GM20431 (cell line): Measurements from ENCODE around the gene FRMD1.

ENCODE experiments used
- in situ Hi-C: fragments of 300-500 bp; cut with MseI, MboI; formaldehyde crosslinking; loops from one replicate; pipeline ENCODE4 v1.15.0; 2020; ENCODE audit warnings: low sequenced_read_pairs; ENCODE audit not compliant: unreplicated experiment

FRMD1 gene

DNA sequence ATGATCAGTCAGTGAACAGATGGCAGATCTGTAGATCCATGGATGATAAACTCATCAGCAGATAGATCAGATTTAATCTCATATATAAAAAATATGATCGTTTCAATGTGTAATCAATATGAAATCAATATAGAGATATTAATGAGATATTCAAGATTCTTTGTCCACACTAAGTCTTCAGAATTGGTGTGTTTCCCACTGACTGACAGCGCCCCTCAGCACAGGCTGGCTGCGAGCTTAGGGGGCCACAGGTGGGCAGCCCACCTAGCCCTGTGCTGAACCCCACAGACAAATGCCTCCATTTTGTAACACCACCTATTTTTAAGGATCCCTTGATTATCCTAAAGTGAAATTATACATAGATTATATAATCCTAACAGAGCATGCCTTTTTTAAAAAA is 32.3 kb downstream of the FRMD1 start:
- in situ Hi-C loops: no loop called here

DNA sequence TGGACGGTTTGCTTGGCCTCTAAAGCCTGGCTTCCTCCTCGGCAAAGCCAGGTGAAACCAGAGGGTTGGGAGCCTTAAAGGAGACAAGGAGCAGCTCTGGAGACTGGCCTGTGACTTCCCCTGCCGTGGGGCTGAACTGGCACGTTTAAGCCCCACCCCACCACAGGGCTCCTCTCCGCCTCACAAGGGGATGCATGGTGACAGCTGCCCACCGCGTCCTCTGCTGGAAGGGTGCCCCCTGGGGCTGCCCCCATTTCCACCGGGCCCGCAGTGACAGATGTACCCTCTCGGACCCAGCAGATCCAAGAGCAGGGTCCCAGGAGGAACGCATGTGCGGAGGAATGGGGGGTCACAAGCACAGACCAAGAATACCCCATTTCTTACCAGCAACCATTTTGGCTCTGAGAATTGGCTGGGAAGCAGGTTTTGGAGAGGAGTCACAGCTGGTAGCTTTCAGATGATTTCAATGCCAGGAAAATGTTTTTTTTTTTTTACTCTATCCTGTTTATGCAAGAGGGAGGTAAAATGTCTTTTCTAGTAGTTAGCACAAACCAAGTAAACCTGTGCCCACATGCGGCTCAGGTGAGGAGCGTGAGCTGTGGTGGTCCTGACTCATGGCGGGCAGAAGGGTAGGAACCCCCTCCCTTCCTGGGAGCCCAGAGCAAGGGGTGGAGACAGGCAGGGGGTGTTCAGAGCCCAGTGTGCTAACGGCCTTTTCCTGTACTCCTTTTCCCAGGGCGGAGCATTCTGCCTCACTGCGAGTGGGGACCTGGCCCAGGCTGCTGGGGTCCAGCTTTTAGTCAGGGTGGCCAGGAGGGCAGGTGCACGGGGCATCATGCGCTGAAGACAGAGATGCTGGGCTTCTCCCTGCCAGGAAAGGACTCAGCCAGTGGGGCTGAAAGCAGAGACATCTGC is 33.0 kb downstream of the FRMD1 start:
- in situ Hi-C loops: no loop called here

- in situ Hi-C loops: no loop called here
Measured at GRCh38 chr6:168045141-168045691, 33.8 kb downstream of the FRMD1 start.

GRCh38 chr6:168044521-168045130 is 34.4 kb downstream of the FRMD1 start:
- in situ Hi-C loops: no loop called here

DNA sequence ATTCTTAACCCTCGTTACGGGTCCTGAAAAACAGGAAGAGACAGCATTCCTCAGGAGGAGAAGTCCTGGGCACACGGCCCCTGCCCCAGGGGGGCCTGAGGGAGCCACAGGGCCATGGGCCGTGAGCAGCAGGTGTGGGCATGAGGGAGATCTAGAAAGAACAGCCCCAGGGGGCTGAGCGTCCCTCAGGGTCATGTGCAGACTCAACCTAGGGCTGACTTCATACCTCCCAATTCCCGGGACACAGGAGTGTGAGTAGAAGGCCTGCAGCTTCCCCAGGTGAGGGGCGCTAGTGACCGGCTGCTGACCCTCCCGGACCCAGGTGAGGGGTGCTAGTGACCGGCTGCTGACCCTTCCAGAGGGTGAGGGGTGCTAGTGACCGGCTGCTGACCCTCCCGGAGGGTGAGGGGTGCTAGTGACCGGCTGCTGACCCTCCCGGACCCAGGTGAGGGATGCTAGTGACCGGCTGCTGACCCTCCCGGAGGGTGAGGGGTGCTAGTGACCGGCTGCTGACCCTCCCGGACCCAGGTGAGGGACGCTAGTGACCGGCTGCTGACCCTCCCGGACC is 35.1 kb downstream of the FRMD1 start:
- in situ Hi-C loops: no loop called here

DNA sequence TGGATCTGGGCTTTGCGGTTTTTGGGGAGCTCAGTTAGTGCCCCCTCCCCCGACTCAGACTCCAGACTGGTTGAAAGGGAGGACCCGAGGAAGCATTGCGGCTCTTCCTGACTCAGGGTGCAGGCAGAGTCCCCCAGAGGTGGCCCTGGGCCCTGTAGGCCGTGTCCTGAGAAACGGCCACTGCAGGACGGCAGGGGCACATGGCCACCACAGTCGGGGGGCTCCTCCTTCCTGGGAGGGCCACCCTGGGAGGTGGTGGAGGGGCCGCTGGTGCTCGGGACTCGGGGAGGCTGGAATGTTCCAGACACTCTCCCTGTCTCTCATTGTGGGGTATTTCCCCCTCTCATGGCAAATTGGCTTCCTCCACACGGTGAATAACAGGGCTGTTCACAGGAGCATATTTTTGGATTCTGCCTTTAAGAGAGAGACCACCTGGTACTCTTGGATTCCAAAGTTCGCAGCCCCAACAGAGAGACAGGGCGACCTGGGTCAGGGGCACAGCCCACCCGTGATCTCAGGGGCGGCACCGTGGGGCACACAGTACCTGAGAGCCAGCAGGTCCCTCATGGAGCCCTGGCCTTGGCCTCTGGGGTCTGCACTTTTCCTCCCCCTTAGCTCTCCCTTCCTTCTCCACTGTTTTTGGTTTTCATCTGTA is 35.7 kb downstream of the FRMD1 start:
- in situ Hi-C loops: no loop called here

- in situ Hi-C loops: no loop called here
Measured at GRCh38 chr6:168042426-168043192, 36.4 kb downstream of the FRMD1 start.

DNA sequence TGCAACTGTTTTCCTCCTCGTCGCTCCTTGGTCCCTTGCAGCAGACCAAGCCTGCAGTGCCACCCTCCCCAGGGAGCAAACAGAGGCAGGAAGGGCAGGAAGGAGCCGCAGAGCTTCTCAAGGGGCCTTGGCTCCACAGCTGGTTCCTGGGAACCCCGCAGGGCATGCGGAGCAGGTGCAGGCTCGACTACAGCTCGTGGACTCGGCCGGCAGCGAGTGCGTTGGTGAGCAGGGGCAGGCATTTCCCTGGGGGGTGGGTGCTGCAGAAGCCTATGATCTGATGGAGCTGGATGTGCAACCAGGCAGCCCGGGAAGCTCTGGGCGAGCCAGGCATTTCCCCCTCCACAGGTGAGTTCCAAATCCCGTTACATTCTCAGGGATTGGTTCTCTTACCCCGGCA is 37.1 kb downstream of the FRMD1 start:
- in situ Hi-C loops: no loop called here

DNA sequence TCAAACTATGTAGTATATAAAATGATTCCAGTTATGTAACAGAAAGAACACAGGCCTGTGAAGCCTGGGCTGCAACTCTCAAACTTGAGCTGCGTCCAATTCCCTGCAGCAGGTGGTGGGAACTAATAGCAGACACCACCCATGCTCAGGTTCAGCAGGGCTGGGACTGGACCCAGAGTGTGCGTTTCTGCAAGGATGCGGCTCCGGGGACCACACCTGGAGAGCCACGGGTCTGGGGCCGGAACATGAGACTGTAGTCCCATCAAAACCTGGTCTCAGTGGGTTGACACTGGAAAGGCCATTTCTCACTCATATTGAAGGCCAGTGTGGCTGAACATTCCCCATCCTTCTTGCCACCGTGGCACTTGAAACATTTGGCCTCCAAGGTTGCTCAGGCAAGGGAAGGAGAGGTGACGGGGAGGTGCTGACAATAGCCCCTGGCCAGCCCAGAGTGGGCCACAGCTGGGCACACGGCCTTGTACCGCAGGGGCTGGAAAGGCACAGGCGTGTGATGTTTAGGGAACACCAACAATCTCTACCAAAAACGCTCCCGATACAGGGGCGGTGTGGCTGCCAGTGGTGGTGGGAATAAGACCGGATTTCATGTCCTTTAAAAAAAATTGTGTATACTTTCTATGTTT is 38.0 kb downstream of the FRMD1 start:
- in situ Hi-C loops: no loop called here

DNA sequence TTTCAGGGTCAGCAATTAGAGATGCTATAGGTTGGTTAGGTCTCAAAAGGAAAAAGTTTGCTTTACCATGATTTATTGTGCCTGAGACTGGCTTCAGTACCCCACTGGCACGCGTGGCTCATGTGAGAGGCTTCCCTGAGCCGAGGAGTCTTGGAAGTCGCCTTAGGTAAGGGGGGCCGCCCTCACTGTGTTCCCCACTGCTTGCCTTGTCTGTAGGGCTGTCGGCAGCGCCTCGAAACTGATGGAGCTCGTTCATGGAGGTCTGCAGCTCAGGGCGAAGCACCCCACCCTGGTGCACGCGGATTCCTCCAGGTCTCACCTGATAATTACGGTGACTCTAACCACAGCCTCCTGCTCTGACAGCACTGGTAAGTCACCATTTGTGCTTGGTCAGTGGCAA is 39.2 kb downstream of the FRMD1 start:
- in situ Hi-C loops: no loop called here

DNA sequence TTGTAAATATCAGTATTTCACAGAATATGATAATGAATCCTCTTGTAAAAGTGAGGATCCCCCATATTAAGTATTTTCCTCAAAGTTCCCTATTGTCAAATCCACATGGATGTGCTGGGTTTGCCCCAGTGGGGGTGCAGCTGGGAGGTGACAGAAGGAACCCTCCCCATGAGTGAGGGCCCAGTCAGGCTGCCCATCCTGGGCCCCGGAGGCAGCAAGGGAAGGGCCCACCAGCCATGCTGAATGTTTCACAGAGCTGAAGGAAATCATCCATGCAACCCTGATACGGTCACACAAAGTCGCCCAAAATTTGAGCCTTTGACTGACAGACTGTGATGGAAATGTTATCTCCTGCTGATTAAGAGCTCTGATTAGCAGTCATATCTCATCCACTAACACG is 39.7 kb downstream of the FRMD1 start:
- in situ Hi-C loops: no loop called here

DNA sequence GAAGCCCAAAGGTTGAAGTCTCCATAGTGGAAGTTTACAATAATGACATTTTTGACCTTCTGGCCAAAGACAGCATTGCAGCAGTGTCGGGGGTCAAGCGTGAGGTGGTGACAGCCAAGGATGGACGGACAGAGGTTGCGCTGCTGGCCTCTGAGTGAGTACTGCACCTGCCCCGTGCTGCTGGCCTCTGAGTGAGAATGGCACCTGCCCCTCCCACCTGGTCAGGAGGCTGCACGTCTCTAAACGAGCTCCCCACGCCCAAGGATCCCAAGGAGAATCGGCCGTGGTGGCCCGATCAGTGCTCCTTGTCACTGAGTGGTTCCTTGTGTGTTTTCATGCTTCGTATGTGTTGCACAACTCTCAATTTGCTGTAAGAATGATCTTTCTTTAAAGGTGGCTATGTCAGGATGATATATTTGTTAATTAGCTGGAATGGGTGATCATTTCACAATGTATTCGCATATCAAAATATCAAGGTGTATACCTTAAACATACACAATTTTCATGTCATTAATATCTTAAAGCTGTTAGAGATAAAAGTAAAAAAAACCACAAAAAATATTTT is 40.4 kb downstream of the FRMD1 start:
- in situ Hi-C loops: no loop called here

DNA sequence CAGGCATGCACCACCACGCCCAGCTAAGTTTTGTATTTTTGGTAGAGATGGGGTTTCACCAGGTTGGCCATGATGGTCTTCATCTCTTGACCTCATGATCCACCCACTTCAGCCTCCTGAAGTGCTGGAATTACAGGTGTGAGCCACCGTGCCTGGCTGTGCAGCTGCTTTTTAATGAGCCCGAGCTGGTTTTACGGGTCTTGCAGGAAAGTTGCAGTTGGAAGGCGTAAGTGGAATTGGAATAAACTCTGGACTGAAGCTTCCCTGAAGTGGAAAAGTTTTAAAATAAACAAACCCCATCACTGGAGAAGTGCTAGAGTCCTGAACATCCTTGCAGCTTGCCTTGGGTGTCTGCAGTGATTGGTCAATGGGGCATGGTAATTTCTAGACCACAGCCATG is 41.2 kb downstream of the FRMD1 start:
- in situ Hi-C loops: no loop called here

GRCh38 chr6:168037242-168037641 is 41.8 kb downstream of the FRMD1 start:
- in situ Hi-C loops: no loop called here

- in situ Hi-C loops: no loop called here
Measured at GRCh38 chr6:168035661-168036545, 43.1 kb downstream of the FRMD1 start.

DNA sequence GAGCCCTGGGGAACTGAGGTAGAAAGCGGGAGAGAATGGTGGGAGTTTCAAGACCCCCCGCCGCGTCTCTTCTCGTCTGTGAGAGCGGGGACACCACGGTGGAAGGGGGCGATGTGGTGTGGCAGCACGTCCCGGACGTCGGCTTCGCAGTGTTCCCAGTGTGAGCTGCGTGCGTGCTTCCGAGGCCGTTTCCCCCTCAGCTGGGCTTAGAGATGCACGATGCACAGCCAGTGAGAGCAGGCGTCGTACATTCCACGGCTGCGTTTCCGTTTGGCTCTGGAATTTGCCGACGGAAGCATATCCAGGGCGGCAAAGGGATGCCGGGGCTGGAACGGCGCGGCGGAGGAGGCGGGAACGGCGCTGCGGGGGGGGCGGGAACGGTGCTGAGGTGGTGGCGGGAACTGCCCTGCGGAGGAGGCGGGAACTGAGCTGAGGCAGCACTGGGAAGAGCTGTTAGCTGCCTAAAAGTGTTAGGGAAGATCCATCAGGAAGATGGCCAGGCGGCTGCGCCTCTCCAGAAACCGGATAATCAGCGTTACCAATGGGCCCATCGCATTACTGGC is 43.8 kb downstream of the FRMD1 start:
- in situ Hi-C loops: no loop called here

GRCh38 chr6:168034537-168034936 is 44.5 kb downstream of the FRMD1 start:
- in situ Hi-C loops: no loop called here

GRCh38 chr6:168033791-168034190 is 45.2 kb downstream of the FRMD1 start:
- in situ Hi-C loops: no loop called here
